Stimulated activated CD4-positive, alpha-beta T cell treated with anti-CD3 and anti-CD28 coated beads, TNF-alpha, amount 100 ng/mL, for 48 hours (primary cell): ENCODE results near the gene NCKAP5.

ENCODE experiments used
- DNase-seq, 3 donors: peaks; one replicate each; pipeline ENCODE4 v3.0.0-alpha.2; 2020; ENCODE audit warnings: low read depth in 3 of 3

Gene NCKAP5

GRCh38 chr2:132668987-132669907 is 899.0 kb downstream of the NCKAP5 start:
- no peak for DNase-seq

GRCh38 chr2:132668189-132668823 is 900.0 kb downstream of the NCKAP5 start:
- no peak for DNase-seq

GRCh38 chr2:132667706-132668105 is 900.6 kb downstream of the NCKAP5 start:
- DNase-seq: no peak

- no peak for DNase-seq
These were observed 902.7 kb downstream of the NCKAP5 start for GRCh38 chr2:132665401-132666140.

- DNase-seq: no peak
These were observed 904.2 kb downstream of the NCKAP5 start for GRCh38 chr2:132664096-132664495.

- no peak for DNase-seq
These were observed 905.5 kb downstream of the NCKAP5 start for GRCh38 chr2:132662732-132663131.

- no peak for DNase-seq
These were observed 908.9 kb downstream of the NCKAP5 start for GRCh38 chr2:132659331-132659730.

GRCh38 chr2:132656266-132656975 is 911.8 kb downstream of the NCKAP5 start:
- DNase-seq: no peak

GRCh38 chr2:132654968-132655367 is 913.3 kb downstream of the NCKAP5 start:
- DNase-seq: no peak

GRCh38 chr2:132654335-132654734 is 913.9 kb downstream of the NCKAP5 start:
- DNase-seq: no peak

- no peak for DNase-seq
These were observed 915.8 kb downstream of the NCKAP5 start for GRCh38 chr2:132652474-132652873.

GRCh38 chr2:132651115-132652045 is 916.9 kb downstream of the NCKAP5 start:
- DNase-seq: no peak

- no peak for DNase-seq
These were observed 921.6 kb downstream of the NCKAP5 start for GRCh38 chr2:132646540-132647108.

GRCh38 chr2:132645722-132646539 is 922.3 kb downstream of the NCKAP5 start:
- DNase-seq: no peak

- no peak for DNase-seq
These were observed 923.1 kb downstream of the NCKAP5 start for GRCh38 chr2:132645176-132645575.

GRCh38 chr2:132642415-132642814 is 925.8 kb downstream of the NCKAP5 start:
- DNase-seq: no peak

GRCh38 chr2:132641819-132642218 is 926.4 kb downstream of the NCKAP5 start:
- DNase-seq: no peak

- DNase-seq: no peak
These were observed 928.1 kb downstream of the NCKAP5 start for GRCh38 chr2:132640116-132640515.

GRCh38 chr2:132638313-132639040 is 929.8 kb downstream of the NCKAP5 start:
- DNase-seq: no peak
